H1 (cell line): ENCODE measurements around the gene NACAD. TPM values are rescaled to one million over a fixed set of nuclear protein-coding genes. Genes with fewer than 3 reads are reported as not detected.

Experiments
- CTCF ChIA-PET: fragments of 300-600 bp; sonication (Branson Sonifier 250); formaldehyde crosslinking; loops from one replicate; lab custom pipeline; 2021; ENCODE audit not compliant: partially characterized antibody; lab: Charles Lee
- POLR2A ChIA-PET: fragments of 300-600 bp; sonication (Branson Sonifier 250); formaldehyde crosslinking; loops from one replicate; lab custom pipeline; 2021; ENCODE audit warnings: inconsistent platforms; ENCODE audit not compliant: partially characterized antibody; lab: Charles Lee
- DNase-seq, 2 experiments: peaks; one replicate each; pipeline versions ENCODE4 v3.0.0 to v3.0.0-alpha.2; 2010 to 2022; ENCODE audit warnings: low spot score in 2 of 2, low read depth in 1 of 2, mixed read lengths in 1 of 2
- FAIRE-seq: peaks from 2 replicates; lab custom pipeline; 2011; peaks lifted over from hg19 to GRCh38; lab: Jason Lieb, UNC
- H2AFZ ChIP-seq: 2 replicates; pipeline ENCODE4 v1.8.1; 2012; ENCODE audit warnings: low read length, inconsistent platforms
- H2AK5ac ChIP-seq: 2 replicates; pipeline ENCODE4 v1.6.1; 2013; ENCODE audit warnings: low read depth, low read length
- H2BK120ac ChIP-seq: replicated peaks from 2 replicates; pipeline ENCODE3; 2013; ENCODE audit warnings: low read depth, low read length, inconsistent platforms
- H2BK12ac ChIP-seq: 2 replicates; pipeline ENCODE4 v1.6.1; 2013; ENCODE audit warnings: low read depth, low read length
- H2BK15ac ChIP-seq: 2 replicates; pipeline ENCODE4 v1.6.1; 2013; ENCODE audit warnings: low read length
- H2BK20ac ChIP-seq: 2 replicates; pipeline ENCODE4 v1.6.1; 2013; ENCODE audit warnings: low read length
- H2BK5ac ChIP-seq: 2 replicates; pipeline ENCODE4 v1.6.1; 2013; ENCODE audit warnings: low read depth, low read length
- H3K14ac ChIP-seq: 2 replicates; pipeline ENCODE4 v1.6.1; 2013; ENCODE audit warnings: inconsistent platforms; ENCODE audit not compliant: insufficient read length
- H3K18ac ChIP-seq: 2 replicates; pipeline ENCODE4 v1.6.1; 2013; ENCODE audit warnings: low read length; ENCODE audit errors: extremely low read depth
- H3K23ac ChIP-seq: 2 replicates; pipeline ENCODE4 v1.6.1; 2013; ENCODE audit warnings: inconsistent platforms; ENCODE audit not compliant: insufficient read length
- H3K23me2 ChIP-seq: 2 replicates; pipeline ENCODE4 v1.6.1; 2013; ENCODE audit warnings: low read depth, low read length
- H3K27ac ChIP-seq: 2 replicates; pipeline ENCODE4 v1.6.1; 2011; ENCODE audit warnings: low read depth, low read length, inconsistent platforms
- H3K27me3 ChIP-seq, 4 experiments: replicated peaks in 1 of 4; 1 replicate in 1 of 4; 2 replicates in 3 of 4; pipeline versions ENCODE4 v1.6.1 to v1.8.1; 2011 to 2013; ENCODE audit warnings: low read length in 3 of 4, mild to moderate bottlenecking in 3 of 4, inconsistent platforms in 2 of 4, mixed read lengths in 2 of 4, moderate library complexity in 1 of 4; ENCODE audit not compliant: control insufficient read depth in 3 of 4, insufficient read depth in 3 of 4; ENCODE audit errors: extremely low read depth in 1 of 4
- H3K36me3 ChIP-seq, 4 experiments: 2 replicates each; pipeline versions ENCODE4 v1.6.1 to v1.8.1; 2011 to 2013; ENCODE audit warnings: mild to moderate bottlenecking in 4 of 4, low read length in 3 of 4, moderate library complexity in 2 of 4, control low read depth in 1 of 4, inconsistent platforms in 1 of 4; ENCODE audit not compliant: insufficient read depth in 4 of 4, control insufficient read depth in 2 of 4
- H3K4ac ChIP-seq: replicated peaks from 2 replicates; pipeline ENCODE3; 2013; ENCODE audit warnings: low read length, low read depth, mixed read lengths, inconsistent platforms; ENCODE audit not compliant: insufficient read length
- H3K4me1 ChIP-seq, 4 experiments: replicated peaks in 1 of 4; 1 replicate in 1 of 4; 2 replicates in 3 of 4; pipeline versions ENCODE4 v1.6.1 to v1.8.1; 2011 to 2013; ENCODE audit warnings: low read length in 3 of 4, inconsistent platforms in 2 of 4, mixed read lengths in 1 of 4; ENCODE audit not compliant: insufficient read depth in 4 of 4, control insufficient read depth in 3 of 4
- H3K4me2 ChIP-seq, 2 experiments: 2 replicates each; pipeline versions ENCODE4 v1.6.1 to v1.8.1; 2011 to 2013; ENCODE audit warnings: low read depth in 2 of 2, low read length in 2 of 2, control low read depth in 1 of 2, inconsistent platforms in 1 of 2, mild to moderate bottlenecking in 1 of 2; ENCODE audit not compliant: insufficient read depth in 1 of 2
- H3K4me3 ChIP-seq, 4 experiments: fragments of 200-600, 300-600 bp in 1 of 4; sonication (generic), shearing (Covaris generic), sonication (Bioruptor Twin) in 1 of 4; 2 replicates each; pipeline versions ENCODE4 v1.5.1 to v1.8.1; 2011 to 2016; ENCODE audit warnings: low read length in 4 of 4, low read depth in 3 of 4, control low read depth in 2 of 4, inconsistent platforms in 2 of 4, mild to moderate bottlenecking in 2 of 4, mixed read lengths in 1 of 4, moderate library complexity in 1 of 4; ENCODE audit not compliant: insufficient read depth in 2 of 4; ENCODE audit errors: extremely low read depth in 1 of 4
- H3K56ac ChIP-seq: replicated peaks from 2 replicates; pipeline ENCODE3; 2013; ENCODE audit warnings: low read depth, mild to moderate bottlenecking, mixed read lengths, low read length, inconsistent platforms; ENCODE audit not compliant: insufficient read length
- H3K79me1 ChIP-seq: 2 replicates; pipeline ENCODE4 v1.6.1; 2013; ENCODE audit warnings: low read depth, low read length, control low read depth
- H3K79me2 ChIP-seq, 2 experiments: 2 replicates each; pipeline versions ENCODE4 v1.6.1 to v1.8.1; 2012 to 2013; ENCODE audit warnings: low read length in 2 of 2, mild to moderate bottlenecking in 2 of 2, inconsistent platforms in 1 of 2; ENCODE audit not compliant: insufficient read depth in 2 of 2, control insufficient read depth in 1 of 2
- H3K9ac ChIP-seq, 4 experiments: replicated peaks in 1 of 4; 1 replicate in 1 of 4; 2 replicates in 3 of 4; pipeline versions ENCODE4 v1.6.1 to v1.8.1; 2011 to 2013; ENCODE audit warnings: low read depth in 3 of 4, low read length in 3 of 4, control low read depth in 2 of 4, mild to moderate bottlenecking in 2 of 4, moderate library complexity in 2 of 4, inconsistent platforms in 1 of 4; ENCODE audit errors: extremely low read depth in 1 of 4
- H3K9me3 ChIP-seq, 2 experiments: 2 replicates each; pipeline versions ENCODE4 v1.6.1 to v1.8.1; 2012 to 2013; ENCODE audit warnings: mild to moderate bottlenecking in 2 of 2, moderate library complexity in 2 of 2, control low read depth in 1 of 2, inconsistent platforms in 1 of 2, low read depth in 1 of 2, low read length in 1 of 2, mixed read lengths in 1 of 2; ENCODE audit not compliant: insufficient read depth in 2 of 2
- H4K20me1 ChIP-seq, 2 experiments: replicated peaks in 1 of 2; 2 replicates each; pipeline versions ENCODE3 to v1.8.1; 2011 to 2013; ENCODE audit warnings: inconsistent platforms in 2 of 2, low read length in 2 of 2, mild to moderate bottlenecking in 1 of 2; ENCODE audit not compliant: insufficient read depth in 2 of 2, control insufficient read depth in 1 of 2
- H4K5ac ChIP-seq: 2 replicates; pipeline ENCODE4 v1.6.1; 2013; ENCODE audit warnings: low read length, low read depth, mixed read lengths, inconsistent platforms; ENCODE audit not compliant: insufficient read length
- H4K8ac ChIP-seq: 2 replicates; pipeline ENCODE4 v1.8.0; 2013; ENCODE audit warnings: mild to moderate bottlenecking, moderate library complexity, low read length, inconsistent platforms; ENCODE audit not compliant: insufficient read depth; ENCODE audit errors: extremely low read depth
- H4K91ac ChIP-seq: replicated peaks from 2 replicates; pipeline ENCODE3; 2013; ENCODE audit warnings: low read length, mixed read lengths, inconsistent platforms; ENCODE audit not compliant: insufficient read length
- CEBPB ChIP-seq: IDR thresholded peaks from 2 replicates; pipeline ENCODE4 v1.6.1; 2012; ENCODE audit warnings: low read depth, low read length
- E2F6 ChIP-seq: IDR thresholded peaks from 2 replicates; pipeline ENCODE4 v1.6.1; 2012; ENCODE audit warnings: inconsistent platforms
- EZH2 ChIP-seq: fragments of 200-600 bp; sonication (generic); IDR thresholded peaks from 2 replicates; pipeline ENCODE4 v1.7.1; 2012; ENCODE audit warnings: low read depth, mild to moderate bottlenecking, moderate library complexity, low read length, inconsistent platforms; ENCODE audit not compliant: severe bottlenecking
- GTF2F1 ChIP-seq: IDR thresholded peaks from 2 replicates; pipeline ENCODE4 v1.6.1; 2012; ENCODE audit warnings: low read depth, low read length, improper control_type of control experiment, borderline replicate concordance
- HDAC2 ChIP-seq, 2 experiments: fragments of 300-600 bp in 1 of 2; sonication (generic) in 1 of 2; IDR thresholded peaks; 2 replicates each; pipeline ENCODE4 v1.6.1; 2011 to 2012; ENCODE audit warnings: low read depth in 2 of 2, low read length in 2 of 2, mild to moderate bottlenecking in 2 of 2, moderate library complexity in 2 of 2, borderline replicate concordance in 1 of 2, inconsistent platforms in 1 of 2
- KDM4A ChIP-seq: IDR thresholded peaks from one replicate; pipeline ENCODE4 v1.7.1; 2012; ENCODE audit warnings: low read depth, mild to moderate bottlenecking, moderate library complexity, low read length, inconsistent platforms; ENCODE audit not compliant: severe bottlenecking
- NRF1 ChIP-seq: IDR thresholded peaks from 2 replicates; pipeline ENCODE4 v1.6.1; 2011; ENCODE audit warnings: mild to moderate bottlenecking, low read depth, low read length, improper control_type of control experiment
- RNF2 ChIP-seq: fragments of 200-900, 300-1000 bp; sonication (generic); IDR thresholded peaks from 2 replicates; pipeline ENCODE4 v1.7.1; 2016; ENCODE audit warnings: borderline replicate concordance, low read depth, mild to moderate bottlenecking, antibody characterized with exemption, low read length; ENCODE audit not compliant: poor library complexity, severe bottlenecking; ENCODE audit errors: missing control alignments
- SIN3A ChIP-seq, 2 experiments: IDR thresholded peaks in 1 of 2; conservative IDR thresholded peaks in 1 of 2; 2 replicates each; pipeline ENCODE4 v1.6.1; 2011 to 2012; ENCODE audit warnings: low read length in 2 of 2, improper control_type of control experiment in 1 of 2, low read depth in 1 of 2, mild to moderate bottlenecking in 1 of 2
- TCF12 ChIP-seq: IDR thresholded peaks from 2 replicates; pipeline ENCODE4 v1.6.1; 2011; ENCODE audit warnings: low read depth, mild to moderate bottlenecking, low read length
- WGBS, 2 experiments: shearing (Covaris generic) in 1 of 2; methylation state at CpG; one replicate each; pipeline versions ENCODE4 v1.1.6 to v1.1.7; 2013 to 2015; ENCODE audit warnings: low lambda C conversion rate in 2 of 2, mixed read lengths in 2 of 2, inconsistent platforms in 1 of 2, low coverage in 1 of 2, missing lambda C conversion rate in 1 of 2; ENCODE audit not compliant: insufficient replicate concordance in 2 of 2, insufficient coverage in 1 of 2, insufficient read length in 1 of 2; ENCODE audit errors: extremely low coverage in 1 of 2, missing lambda C conversion rate in 1 of 2; 5-methylcytosine and 5-hydroxymethylcytosine counted together
- polyA plus RNA-seq, 7 experiments: library from polyadenylated mRNA; depleted of rRNA in 3 of 7; stranded (reverse) in 5 of 7; unstranded in 2 of 7; fragments of >200 nt in 5 of 7; fragments of 200-250 nt in 2 of 7; gene quantifications; 1 replicate in 5 of 7; 2 replicates in 1 of 7; 4 replicates in 1 of 7; pipeline versions ENCODE4 v1.2.1 to v1.2.3, GENCODE V29; 2011 to 2013; ENCODE audit warnings: missing spikeins in 2 of 7, mixed read lengths in 2 of 7
- total RNA-seq: library from RNA; stranded (reverse); fragmentation: NEBNext Ultra II Directional; extraction: Animal tissue kit (Norgen Biotek cat#: 25700); gene quantifications from 2 replicates; pipeline ENCODE4 v1.2.1, GENCODE V29; 2021

Gene NACAD
- total and polyA plus RNA-seq, 2 of the 8 experiments (the other 6 are each of a cell fraction or from before 2014, with no cell fraction given) = 1.3 to 6.0 TPM

GRCh38 chr7:45080265-45080957, 8.4 kb downstream of the NACAD start:
- Histone ChIP-seq H3K27ac (no peak overlapping the region), H3K36me3 (peaks cover 0 to 6% (median 2%) of the 10 kb centered on the region in 4 experiments; a peak in 4 of 8 replicates), H3K9me3 (no peaks in the 10 kb centered on the region), H3K79me2 (no peaks in the 10 kb centered on the region), H2AFZ (no peak overlapping the region), H2BK12ac (no peak overlapping the region), H3K4ac (no peak overlapping the region), H3K23me2 (no peaks in the 10 kb centered on the region), H2BK5ac (no peak overlapping the region), H2BK20ac (no peak overlapping the region), H3K56ac (no peak overlapping the region), H4K8ac (no peak overlapping the region; the same call in 1 of the 2 replicates), H4K20me1 (peaks cover 0 to 3% of the 10 kb centered on the region in 2 experiments), H3K4me1 (no peaks in the 10 kb centered on the region; a peak in 1 of 7 replicates), H3K9ac (no peak overlapping the region), H3K14ac (no peak overlapping the region), H3K23ac (no peak overlapping the region), H2BK120ac (no peak overlapping the region), H3K4me3 (no peak overlapping the region), H4K91ac (no peak overlapping the region), H2AK5ac (no peak overlapping the region), H3K4me2 (no peak overlapping the region), H2BK15ac (no peak overlapping the region), H3K27me3 (no peaks in the 10 kb centered on the region), H3K18ac (no peak overlapping the region), H4K5ac (no peak overlapping the region), H3K79me1 (no peaks in the 10 kb centered on the region)
- POLR2A ChIA-PET = interaction anchor here (0.8 to 1.6 kb wide), 4 partner anchors 9 to 95 kb away, joined by 3 read pairs; partner anchors contain the start of gene NACAD
- CTCF ChIA-PET = interaction anchor here (1.0 to 1.7 kb wide), 3 partner anchors 11 to 107 kb away, joined by 3 to 8 read pairs (median 7); no protein-coding TSS in a partner anchor
- 91% methylated on average over 15 of the region's 17 CpGs; no CpG with 5 or more reads in 1 of the 2 experiments for WGBS, 2 experiments
- FAIRE-seq (no peak), DNase-seq (no peak)
- TF ChIP-seq HDAC2 (IDR thresholded peaks at IDR 0.05; ENCODE audit: borderline replicate concordance in 1 of 2, low read depth in 2 of 2, low read length in 2 of 2) (no peak), SIN3A (conservative IDR thresholded peaks at IDR 0.05 in 1 of 2, IDR thresholded peaks at IDR 0.05 in 1 of 2; ENCODE audit: low read depth in 1 of 2, low read length in 2 of 2) (no peak), GTF2F1 (no peak), E2F6 (no peak), TCF12 (no peak), NRF1 (no peak), KDM4A (no peak), EZH2 (no peak), RNF2 (no peak), CEBPB (no peak)
